ENCODE data around the gene PIGR. TPM values are rescaled to one million over a fixed set of nuclear protein-coding genes. Genes with fewer than 3 reads are reported as not detected.

PIGR gene
- total RNA-seq, 1 donor from 2014 or later = 813 TPM

GRCh38 chr1:206903687-206904086 lies 42.6 kb downstream of the PIGR start:
- intact Hi-C loops (cut with DNase I) = no loop called here
- no peak overlapping the region for H3K4me3 ChIP-seq
- H3K27ac ChIP-seq = no peak overlapping the region
- no peak for DNase-seq
- H3K36me3 ChIP-seq = no peaks in the 10 kb centered on the region
- peaks cover under 1% of the 10 kb centered on the region for H3K4me1 ChIP-seq
- no peak for TF ChIP-seq CTCF (IDR thresholded peaks at IDR 0.05)
- H3K27me3 ChIP-seq (ENCODE audit: low read depth) = no peaks in the 10 kb centered on the region
- no peaks in the 10 kb centered on the region for H3K9me3 ChIP-seq
- no peak for ATAC-seq

- no peak for TF ChIP-seq CTCF (IDR thresholded peaks at IDR 0.05)
- DNase-seq = no peak
- H3K4me3 ChIP-seq = no peak overlapping the region
- no peak for ATAC-seq
- no peaks in the 10 kb centered on the region for H3K4me1 ChIP-seq
- H3K27me3 ChIP-seq (ENCODE audit: low read depth) = no peaks in the 10 kb centered on the region
- intact Hi-C loops (cut with DNase I) = no loop called here
- no peaks in the 10 kb centered on the region for H3K9me3 ChIP-seq
- H3K27ac ChIP-seq = no peak overlapping the region
- no peaks in the 10 kb centered on the region for H3K36me3 ChIP-seq
Measured at GRCh38 chr1:206902702-206903101, 43.6 kb downstream of the PIGR start.

GRCh38 chr1:206901944-206902343 lies 44.3 kb downstream of the PIGR start:
- Histone ChIP-seq H3K9me3 (no peaks in the 10 kb centered on the region), H3K27ac (no peak overlapping the region), H3K4me1 (no peaks in the 10 kb centered on the region), H3K4me3 (no peak overlapping the region), H3K27me3 (ENCODE audit: low read depth) (no peaks in the 10 kb centered on the region), H3K36me3 (no peaks in the 10 kb centered on the region)
- intact Hi-C loops (cut with DNase I) = no loop called here
- ATAC-seq (no peak), DNase-seq (no peak)
- TF ChIP-seq CTCF (IDR thresholded peaks at IDR 0.05) = no peak

DNA sequence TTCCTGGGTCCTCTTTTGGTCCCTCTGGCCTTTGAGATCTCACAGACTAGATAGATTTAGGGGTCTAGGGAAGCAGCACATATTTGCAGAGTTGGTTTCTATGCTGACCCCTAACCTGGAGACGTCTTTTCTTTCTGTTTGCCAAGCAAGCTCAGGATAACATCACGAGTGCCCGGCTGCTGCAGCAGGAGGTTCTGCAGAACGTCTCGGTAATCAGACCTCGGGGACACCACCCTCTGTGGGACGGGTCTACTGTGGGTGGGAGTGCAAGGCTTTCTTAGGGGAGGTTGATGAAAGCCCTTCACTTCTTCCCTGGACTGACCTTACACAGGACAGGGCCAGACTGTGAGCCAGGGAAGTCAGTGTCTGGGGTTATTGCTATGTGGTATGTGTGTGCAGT lies 46.1 kb downstream of the PIGR start:
- Histone ChIP-seq H3K27ac (no peak overlapping the region), H3K9me3 (no peaks in the 10 kb centered on the region), H3K4me1 (peaks cover 16% of the 10 kb centered on the region), H3K27me3 (ENCODE audit: low read depth) (no peaks in the 10 kb centered on the region), H3K36me3 (no peaks in the 10 kb centered on the region), H3K4me3 (no peak overlapping the region)
- no peak for DNase-seq
- ATAC-seq = no peak
- intact Hi-C loops (cut with DNase I) = no loop called here
- no peak for TF ChIP-seq CTCF (IDR thresholded peaks at IDR 0.05)

DNA sequence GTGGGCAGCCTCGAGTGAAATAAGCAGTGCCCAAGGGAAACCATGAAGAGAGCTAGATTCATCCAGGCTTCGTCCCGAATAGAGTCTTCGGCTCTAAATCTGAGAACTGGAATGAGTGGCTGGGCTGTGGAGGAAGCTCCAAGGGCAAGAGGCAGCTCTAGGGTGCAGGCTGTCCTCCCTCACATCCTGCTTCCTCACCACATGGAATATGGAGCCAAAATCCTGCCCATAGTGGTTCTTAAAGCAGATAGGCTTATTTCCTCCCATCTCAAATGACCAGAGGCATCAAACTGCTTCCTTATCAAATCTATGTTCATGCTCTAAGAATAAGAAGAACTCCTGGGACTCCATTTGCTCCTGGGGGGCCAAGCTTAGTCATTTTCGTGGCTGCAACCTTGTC lies 46.5 kb downstream of the PIGR start:
- no peaks in the 10 kb centered on the region for H3K36me3 ChIP-seq
- ATAC-seq = no peak
- intact Hi-C loops (cut with DNase I) = no loop called here

More for the DNA sequence above, 46.5 kb downstream of the PIGR start:
- peaks cover 19% of the 10 kb centered on the region for H3K4me1 ChIP-seq
- H3K27me3 ChIP-seq (ENCODE audit: low read depth) = no peaks in the 10 kb centered on the region
- H3K9me3 ChIP-seq = no peaks in the 10 kb centered on the region
- TF ChIP-seq CTCF (IDR thresholded peaks at IDR 0.05) = no peak
- no peak overlapping the region for H3K4me3 ChIP-seq
- DNase-seq = no peak
- H3K27ac ChIP-seq = no peak overlapping the region

Measured in lower lobe of right lung (tissue), 2 donors.